HG03108 (cell line): Measurements from ENCODE around the gene ANKRD29.
A peak's percentile ranks its signal among the peaks of the same experiment; 100 is the strongest.
"Not testable (repeated sequence)": the region's sequence is repeated elsewhere in the genome, so short reads cannot be mapped to it uniquely, and the experiment has no call there.

ENCODE experiments used
- ATAC-seq: cut with Tn5 transposase; IDR thresholded peaks from one replicate; pipeline ENCODE4 v1.9.1; 2021; ENCODE audit warnings: moderate library complexity; ENCODE audit not compliant: unreplicated experiment

ANKRD29 gene

DNA sequence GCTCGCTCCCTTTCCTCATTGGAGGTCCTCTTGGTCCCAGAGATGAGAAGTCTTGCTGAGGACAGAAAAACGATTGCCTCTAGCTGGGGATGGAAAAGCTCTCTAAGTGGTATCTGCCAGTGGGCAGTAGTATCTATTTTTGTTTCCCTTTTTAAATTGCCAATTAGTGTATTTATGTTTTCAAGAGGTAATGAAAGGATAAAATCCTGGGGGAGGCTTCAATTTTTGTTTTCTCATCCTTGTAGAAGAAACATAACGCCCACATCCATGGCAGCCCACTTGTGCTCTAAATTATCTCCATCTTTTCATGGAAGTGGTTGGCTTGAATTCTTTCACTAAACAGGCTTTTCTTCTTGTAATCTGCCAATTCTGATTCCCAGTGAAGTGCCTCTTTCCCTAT lies 14.3 kb downstream of the ANKRD29 start:
- no peak for ATAC-seq

DNA sequence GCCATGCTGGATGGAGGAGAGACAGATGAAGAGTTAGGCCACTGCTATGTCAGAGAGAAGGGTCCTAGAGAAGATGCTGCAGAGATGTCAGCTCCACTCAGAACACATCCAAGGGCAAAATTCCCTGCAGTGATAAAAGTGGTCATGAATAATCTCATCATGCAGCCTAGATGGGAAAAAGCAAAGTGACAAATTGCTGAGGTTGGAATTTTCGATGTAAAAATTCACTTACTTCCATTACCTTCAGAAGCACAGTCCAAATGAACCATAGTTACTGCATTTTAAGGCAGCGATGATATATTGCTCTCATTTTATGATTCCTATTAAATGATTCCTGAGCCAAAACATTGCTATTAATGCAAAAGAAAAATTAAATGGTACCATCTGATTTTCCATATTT lies 16.4 kb downstream of the ANKRD29 start:
- no peak for ATAC-seq

DNA sequence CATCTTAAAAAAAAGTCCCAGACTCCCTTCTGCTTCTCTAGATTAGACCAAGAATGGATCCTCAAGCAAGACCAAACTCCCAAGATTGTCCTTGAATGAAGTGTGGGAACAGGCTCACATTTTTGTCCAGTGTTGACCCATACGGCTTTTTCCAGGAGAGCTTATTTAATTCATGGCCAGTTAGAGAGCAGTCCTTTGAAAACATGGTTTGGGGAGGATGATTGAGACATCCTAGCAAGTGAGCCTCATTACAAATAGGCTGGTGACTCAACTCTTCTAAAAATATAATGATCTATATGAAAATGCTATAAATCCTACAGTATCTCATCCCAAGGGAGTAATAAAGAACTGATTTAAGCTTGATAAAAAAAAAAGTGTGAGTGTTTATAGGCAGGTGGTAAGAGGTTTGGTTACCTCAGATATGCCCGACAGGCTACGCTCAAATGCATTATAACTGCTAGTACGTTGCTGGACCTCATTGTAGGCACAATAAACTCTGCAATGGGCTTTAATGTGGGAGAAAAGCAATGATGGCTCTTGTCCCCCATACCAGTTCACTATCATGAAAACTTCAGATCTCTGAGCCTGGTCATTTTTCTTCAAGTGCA lies 17.0 kb downstream of the ANKRD29 start:
- ATAC-seq, result no peak

- no peak for ATAC-seq
These were observed 18.8 kb downstream of the ANKRD29 start for GRCh38 chr18:23643815-23644490.

DNA sequence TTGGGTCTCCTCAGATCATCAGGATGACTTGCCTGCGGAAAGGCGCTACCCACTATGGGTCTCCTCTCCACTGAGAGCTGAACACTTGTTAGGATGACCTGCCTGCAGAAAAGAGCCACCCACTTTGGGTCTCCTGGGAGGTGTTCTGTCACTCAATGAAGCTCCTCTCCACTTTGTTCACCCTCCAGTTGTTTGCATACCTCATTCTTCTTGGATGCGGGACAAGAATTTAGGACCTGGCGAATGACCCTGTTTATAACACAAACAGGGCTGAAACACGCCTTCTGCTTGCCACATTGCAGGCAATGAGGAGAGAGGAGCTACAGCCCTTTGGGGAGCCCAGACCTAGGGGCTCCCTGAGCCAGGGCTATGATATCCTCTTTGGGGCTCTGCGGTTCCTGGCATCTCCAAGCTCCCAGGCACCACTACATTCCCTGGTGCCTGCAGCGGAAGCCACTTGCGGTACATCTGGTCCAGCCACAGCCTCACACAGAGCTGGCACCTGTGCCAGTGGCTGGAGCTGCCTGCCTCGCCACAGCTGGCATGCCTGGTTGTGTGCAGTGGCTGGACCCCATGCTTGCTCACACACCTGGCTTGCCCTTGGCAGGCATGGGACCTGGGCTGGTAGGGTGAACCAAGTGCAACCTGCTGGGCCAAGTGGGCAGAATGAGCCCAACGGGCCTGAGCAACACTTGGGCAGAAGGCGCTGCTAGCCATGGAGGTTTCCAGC lies 20.6 kb downstream of the ANKRD29 start:
- ATAC-seq, result no peak

GRCh38 chr18:23641143-23641720 lies 21.5 kb downstream of the ANKRD29 start:
- no peak for ATAC-seq

DNA sequence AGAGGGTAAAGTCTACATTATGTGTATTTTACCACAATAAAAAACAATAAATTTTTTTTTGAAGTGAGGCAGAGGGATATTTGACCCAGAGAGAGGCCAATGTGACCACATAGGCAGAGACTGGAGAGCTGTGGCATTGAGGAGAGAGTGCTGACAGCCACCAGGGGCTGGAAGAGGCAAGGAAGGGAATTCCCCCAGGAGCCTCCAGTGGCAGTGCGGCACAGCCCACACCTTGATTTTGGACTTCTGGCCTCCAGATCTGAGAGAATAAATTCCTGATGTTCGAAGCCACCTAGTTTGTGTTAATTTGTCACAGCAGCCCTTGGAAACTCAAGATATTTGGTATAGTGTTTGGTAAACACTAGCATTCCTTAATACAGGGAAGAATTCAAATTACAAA lies 22.7 kb downstream of the ANKRD29 start:
- ATAC-seq, result no peak

DNA sequence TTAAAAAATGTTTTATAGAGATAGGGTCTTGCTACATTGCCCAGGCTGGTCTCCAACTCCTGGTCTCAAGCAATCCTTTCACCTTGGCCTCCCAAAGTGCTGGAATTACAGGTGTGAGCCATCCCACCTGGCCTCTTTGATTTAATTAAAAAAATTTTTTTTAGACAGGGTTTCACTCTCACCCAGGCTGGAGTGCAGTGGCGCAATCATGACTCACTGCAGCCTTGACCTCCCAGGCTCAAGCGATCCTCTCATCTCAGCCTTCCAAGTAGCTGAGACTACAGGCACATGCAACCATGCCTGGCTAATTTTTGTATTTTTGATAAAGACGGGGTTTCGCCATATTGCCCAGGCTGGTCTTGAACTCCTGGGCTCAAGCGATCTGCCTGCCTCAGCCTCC lies 26.3 kb downstream of the ANKRD29 start:
- ATAC-seq, result not testable (repeated sequence)

- no peak for ATAC-seq
These were observed 26.7 kb downstream of the ANKRD29 start for GRCh38 chr18:23636071-23636399.

GRCh38 chr18:23635283-23636070 lies 27.2 kb downstream of the ANKRD29 start:
- ATAC-seq, result no peak

DNA sequence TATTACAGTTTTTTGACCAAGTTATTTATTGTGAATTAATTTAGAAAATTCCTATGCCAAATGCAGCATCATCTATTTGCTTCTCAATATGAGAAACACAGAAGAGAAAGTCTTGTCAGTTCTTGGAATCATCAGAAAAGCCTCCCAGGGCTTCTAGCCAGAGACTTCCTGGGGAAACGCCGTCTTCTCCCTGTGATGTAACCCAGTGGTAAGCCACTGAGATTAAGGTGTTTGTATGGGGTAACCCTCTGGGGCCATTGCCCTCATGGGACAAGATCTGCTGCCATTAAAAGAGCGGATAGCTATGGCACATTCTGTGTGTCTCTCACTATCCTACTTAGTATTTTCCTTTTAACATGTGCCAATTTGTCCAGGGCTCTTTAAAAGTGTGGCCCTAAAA lies 28.0 kb downstream of the ANKRD29 start:
- no peak for ATAC-seq

DNA sequence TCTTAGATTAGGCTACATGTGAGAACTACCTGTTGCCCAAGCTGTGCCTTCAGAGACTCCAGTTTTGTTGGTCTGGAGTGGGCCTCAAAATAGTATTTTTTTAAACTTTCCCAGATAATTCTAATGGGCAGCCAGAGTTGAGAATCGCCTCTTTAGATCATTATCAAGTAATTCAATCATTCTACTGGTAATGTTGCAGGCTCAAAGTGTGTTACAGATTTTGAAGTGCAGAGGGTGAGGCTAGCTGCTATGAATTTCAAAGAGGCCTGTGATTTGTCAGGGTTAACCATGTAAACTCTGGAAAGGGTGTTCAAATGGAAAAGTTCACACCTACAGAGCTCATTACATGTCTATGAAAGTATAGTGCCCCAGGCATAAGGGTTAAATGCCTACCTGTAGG lies 30.1 kb downstream of the ANKRD29 start:
- ATAC-seq, result no peak

GRCh38 chr18:23631746-23632145 lies 31.0 kb downstream of the ANKRD29 start:
- ATAC-seq, result no peak

DNA sequence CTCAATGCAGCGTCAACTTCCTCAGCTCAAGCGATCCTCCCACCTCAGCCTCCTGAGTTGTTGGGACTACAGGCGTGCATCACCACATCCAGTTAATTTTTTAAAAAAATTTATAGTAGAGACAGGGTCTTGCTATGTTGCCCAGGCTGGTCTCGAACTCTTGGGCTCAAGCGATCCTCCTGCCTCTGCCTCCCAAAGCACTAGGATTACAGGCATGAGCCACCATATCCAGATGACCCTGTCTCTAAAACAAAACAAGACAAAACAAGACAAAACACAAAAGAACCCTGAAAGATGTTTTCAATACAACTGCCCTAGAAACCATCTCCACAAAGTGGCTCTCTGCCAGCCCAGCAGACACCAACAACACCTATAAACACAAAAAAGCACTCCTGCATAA lies 31.4 kb downstream of the ANKRD29 start:
- no peak for ATAC-seq

DNA sequence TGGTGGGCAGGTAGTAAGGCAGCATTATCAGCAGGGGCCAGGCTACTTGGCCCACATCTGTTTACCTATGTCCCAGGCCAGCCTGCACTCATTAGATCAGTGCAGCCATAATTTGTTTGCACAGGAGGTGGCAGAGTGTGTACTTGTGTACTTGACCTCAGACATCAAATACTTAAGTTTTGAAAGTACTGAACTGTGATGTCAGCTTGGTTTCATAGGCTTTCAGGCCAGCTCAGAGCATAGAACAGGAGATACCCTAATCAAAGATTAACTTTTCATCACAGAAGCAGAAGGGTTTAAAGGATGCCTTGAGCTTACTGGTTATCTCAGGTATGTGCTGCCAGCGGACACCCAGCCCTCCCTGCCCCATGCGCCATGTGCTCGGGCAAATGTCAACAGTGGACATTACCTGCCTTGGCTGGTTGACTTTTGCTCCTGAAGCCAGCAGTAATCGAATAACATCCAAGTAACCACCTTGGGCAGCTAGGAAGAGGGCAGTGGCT lies 33.2 kb downstream of the ANKRD29 start:
- ATAC-seq, result peak; percentile 96

DNA sequence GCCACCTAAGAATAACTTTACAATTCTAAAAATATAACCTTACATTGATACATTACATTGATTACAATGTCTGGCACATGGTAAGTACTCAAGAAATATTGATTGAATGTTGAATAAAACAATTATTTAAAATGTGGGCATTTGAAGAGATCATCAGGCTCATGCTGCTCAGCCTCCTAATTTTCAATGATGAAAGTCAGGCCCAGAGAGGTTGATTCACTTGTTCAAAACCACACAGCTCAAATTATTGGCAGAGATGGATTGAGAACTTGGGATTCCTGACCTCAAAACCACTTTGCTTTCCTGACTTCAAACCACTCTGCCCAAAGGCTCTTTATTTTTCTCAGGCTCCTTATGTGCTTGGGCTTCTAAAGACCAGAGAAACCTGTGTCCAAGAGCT lies 34.7 kb downstream of the ANKRD29 start:
- no peak for ATAC-seq

DNA sequence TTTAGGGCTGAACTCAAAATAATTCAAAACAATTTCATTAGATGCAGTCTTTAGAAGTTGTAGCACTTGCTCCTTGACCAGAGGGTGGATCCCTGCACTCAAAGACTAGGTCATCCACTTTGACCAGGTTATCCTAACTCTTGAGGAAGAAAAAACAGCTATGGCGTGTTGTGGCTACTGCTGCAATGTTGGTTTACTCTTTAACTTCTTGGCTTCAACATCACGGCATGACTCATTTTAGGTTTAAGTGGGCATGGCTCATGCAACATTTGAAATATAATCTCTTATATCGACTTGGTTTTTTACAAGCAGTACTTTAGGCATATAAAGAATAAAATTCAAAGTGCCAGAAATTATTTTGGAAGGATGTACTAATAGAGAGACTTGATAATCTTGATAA lies 35.4 kb downstream of the ANKRD29 start:
- ATAC-seq, result no peak

DNA sequence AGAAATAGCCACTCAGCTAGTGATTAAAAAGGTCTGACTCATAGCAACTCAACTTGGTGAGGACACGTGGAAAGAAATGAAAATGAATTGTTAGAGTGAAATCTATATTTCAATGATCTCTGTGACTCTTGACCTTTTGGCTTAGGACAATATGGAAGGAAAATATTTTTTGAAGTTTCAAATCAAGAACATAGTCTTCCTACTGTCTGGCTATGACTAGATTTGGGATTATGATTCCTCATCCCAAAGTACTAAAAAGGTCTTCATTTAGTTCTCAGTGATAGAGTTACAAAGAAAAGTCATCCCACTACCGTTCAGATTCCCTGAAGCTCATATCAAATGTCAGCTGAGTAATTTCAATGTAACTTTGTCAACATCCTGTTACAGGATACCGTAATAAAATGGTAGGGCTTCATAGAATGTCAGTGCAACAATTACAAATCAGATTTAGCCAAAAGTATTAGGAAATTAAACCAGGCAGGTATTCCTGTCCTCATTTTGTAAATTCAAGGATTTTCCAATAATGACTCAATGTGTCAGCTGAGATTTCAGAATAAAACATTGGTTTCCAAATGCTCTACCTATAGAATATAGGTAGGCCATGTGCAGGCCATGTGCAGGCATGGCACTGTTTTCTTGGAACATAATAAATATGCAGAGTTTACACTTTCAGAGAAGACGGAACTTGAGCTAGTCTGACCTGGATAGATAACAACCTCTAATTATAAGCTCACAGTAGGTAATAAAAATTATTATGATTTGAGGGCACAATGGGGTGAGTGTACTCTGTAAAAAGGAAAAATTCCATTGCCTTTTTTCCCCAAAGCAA lies 36.0 kb downstream of the ANKRD29 start:
- no peak for ATAC-seq

DNA sequence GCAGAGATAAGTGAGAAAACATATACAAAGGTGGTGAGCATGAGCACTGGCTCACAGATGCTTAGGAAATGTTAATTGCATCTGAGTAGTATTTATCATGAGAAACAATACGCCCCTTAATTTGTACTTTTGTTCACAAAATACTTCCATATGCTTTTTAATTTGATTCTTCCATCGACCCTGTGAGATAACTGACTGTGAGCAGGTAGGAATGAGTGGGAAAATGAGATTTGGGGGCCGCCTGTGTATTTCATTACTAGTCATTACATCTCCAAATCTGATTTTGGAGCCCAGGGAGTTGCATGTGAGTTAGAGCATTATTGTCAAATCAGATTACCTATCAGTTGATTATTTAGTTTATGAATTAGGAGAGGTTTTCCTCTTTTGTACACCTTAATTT lies 39.7 kb downstream of the ANKRD29 start:
- ATAC-seq, result no peak

GRCh38 chr18:23619388-23619881 lies 43.3 kb downstream of the ANKRD29 start:
- ATAC-seq, result peak; percentile 1
